GM21786 (cell line): Measurements from ENCODE around the gene SLC39A3.

Experiments
- ATAC-seq: cut with Tn5 transposase; IDR thresholded peaks from one replicate; pipeline ENCODE4 v1.9.1; 2021; ENCODE audit not compliant: unreplicated experiment

SLC39A3 gene

GRCh38 chr19:2739602-2740313, at the start of gene SLC39A3:
Gene SLC39A3, minus strand, starts transcription at chr19:2740017. Its CDS starts 2,760 bp downstream, at chr19:2737257.
- peak; percentile 86 for ATAC-seq

- ATAC-seq, result no peak
These were observed 48.4 kb upstream of the SLC39A3 start for GRCh38 chr19:2788237-2788636.

DNA sequence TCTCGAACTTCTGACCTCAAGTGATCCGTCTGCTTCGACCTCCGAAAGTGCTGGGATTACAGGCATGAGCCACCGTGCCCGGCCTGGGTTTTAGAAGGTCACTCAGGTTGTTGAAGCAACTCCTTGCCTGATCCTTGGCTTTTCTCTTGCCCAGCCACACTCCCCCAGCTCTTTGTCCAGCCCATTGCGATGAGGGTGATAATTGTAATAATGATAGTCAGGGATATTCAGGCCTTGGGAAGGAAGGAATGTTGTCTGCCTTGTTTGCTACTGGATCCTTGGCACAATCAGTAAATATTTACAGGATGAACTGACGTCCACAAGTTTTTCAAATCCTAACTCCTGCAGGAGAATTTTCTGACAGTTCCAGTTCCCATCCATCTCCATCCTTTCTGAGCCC, 47.3 kb upstream of the SLC39A3 start:
- no peak for ATAC-seq

DNA sequence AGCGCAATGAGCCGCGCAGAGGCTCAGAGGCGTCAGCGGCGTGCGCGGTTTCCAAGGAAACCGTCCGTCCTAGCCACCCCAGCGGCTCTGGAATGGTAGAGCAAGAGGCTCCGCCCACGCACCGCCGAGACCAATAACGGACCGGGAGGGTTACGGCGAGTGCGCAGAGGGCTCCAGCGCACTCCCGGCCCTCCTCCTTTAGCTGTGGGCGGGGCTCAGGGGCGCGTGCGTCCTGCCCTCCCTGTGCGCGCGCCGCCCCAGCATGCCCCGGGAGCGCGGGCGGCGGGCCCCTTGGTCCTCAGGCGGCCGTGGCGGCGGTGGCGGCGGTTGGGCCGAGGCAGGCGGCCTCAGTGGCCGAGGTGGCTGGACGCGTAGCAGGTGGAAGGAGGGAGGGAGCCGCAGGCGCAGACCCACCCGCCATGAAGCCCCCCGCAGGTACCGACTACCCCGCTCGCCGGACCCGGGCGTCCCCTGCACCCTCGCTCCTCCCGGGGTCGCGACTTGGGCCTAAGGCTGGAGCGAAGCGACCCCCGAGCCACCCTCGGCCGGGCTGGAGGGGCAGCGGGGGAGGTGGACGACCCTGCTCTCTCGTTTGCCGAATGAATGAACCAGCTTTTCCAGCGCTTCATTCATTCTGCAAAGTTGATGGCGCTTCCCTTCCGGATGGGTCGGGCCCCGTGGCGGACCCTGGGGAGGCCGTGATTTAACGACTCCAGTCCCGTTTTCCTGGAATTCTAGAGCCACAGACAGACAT, 45.6 kb upstream of the SLC39A3 start, which contains the start of gene THOP1:
Gene THOP1 (plus strand): TSS at position 260 of the 754 bp plus-strand sequence. CDS start 160 bp downstream, at position 420.
- ATAC-seq, result peak; percentile 65

- no peak for ATAC-seq
These were observed 43.9 kb upstream of the SLC39A3 start for GRCh38 chr19:2783781-2784145.

- peak; percentile 78 for ATAC-seq
These were observed 43.3 kb upstream of the SLC39A3 start, which contains the start of gene SGTA for GRCh38 chr19:2782936-2783780. Gene SGTA, minus strand, starts transcription at chr19:2783273. Its CDS starts 14,205 bp downstream, at chr19:2769068.

- no peak for ATAC-seq
These were observed 42.6 kb upstream of the SLC39A3 start for GRCh38 chr19:2782329-2782935.

DNA sequence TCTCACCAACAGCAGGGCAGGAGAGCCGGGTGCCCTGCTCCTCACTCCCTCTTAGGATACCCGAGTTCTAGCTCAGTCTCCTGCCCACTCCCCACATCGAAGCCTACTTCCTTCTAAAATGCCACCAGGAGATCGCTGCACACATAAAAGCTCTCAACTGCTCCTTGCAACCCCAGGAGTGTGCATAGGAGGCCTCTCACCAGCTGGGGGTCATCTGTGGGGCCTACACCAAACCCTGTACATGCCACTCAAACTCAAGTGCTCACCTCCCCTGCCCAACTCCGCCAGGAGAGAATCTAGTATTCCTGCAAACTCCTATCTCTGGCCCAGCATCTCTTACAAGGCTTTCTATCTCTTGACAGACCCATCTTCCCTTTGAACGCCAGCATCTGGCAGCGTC, 40.5 kb upstream of the SLC39A3 start:
- ATAC-seq, result no peak

- no peak for ATAC-seq
These were observed 39.4 kb upstream of the SLC39A3 start for GRCh38 chr19:2779121-2779740.

DNA sequence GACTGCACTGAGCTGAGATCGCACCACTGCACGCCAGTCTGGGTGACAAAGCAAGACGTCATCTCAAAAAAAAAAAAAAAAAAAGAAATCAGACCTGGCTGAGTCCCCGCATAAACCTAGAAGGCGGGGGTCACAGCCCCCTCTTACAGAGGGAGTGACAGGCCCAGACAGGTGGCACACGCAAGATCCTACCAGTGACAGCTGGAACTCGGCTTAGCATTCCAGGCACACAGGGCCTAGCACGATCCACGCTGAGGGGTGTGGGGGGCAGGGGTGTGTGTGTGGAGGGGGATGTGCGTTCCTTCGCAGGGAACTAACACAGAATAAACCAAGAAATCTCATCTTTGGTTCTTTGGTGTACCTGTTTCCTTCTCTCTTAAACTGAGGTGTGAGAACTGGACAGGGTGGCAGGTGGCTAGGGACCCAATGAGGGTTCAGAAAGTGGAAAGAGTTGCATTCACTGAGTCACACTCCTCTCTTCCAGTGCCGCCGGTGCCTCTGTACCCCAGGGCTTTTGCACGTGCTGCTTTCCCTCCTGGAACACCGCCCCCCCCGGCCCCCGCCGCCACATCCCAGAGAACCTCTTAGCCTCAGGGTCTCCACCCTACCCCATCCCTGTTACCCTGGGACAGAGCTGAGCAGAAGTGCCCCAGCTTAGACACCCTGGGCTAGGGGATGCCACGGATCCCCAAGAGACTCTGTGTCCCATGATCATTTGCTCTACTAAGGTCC, 38.3 kb upstream of the SLC39A3 start:
- ATAC-seq, result no peak

GRCh38 chr19:2775556-2776430, 36.0 kb upstream of the SLC39A3 start:
- ATAC-seq, result no peak

- no peak for ATAC-seq
These were observed 35.2 kb upstream of the SLC39A3 start for GRCh38 chr19:2774953-2775555.

GRCh38 chr19:2774083-2774679, 34.4 kb upstream of the SLC39A3 start:
- no peak for ATAC-seq

- ATAC-seq, result no peak
These were observed 32.2 kb upstream of the SLC39A3 start for GRCh38 chr19:2771786-2772674.

DNA sequence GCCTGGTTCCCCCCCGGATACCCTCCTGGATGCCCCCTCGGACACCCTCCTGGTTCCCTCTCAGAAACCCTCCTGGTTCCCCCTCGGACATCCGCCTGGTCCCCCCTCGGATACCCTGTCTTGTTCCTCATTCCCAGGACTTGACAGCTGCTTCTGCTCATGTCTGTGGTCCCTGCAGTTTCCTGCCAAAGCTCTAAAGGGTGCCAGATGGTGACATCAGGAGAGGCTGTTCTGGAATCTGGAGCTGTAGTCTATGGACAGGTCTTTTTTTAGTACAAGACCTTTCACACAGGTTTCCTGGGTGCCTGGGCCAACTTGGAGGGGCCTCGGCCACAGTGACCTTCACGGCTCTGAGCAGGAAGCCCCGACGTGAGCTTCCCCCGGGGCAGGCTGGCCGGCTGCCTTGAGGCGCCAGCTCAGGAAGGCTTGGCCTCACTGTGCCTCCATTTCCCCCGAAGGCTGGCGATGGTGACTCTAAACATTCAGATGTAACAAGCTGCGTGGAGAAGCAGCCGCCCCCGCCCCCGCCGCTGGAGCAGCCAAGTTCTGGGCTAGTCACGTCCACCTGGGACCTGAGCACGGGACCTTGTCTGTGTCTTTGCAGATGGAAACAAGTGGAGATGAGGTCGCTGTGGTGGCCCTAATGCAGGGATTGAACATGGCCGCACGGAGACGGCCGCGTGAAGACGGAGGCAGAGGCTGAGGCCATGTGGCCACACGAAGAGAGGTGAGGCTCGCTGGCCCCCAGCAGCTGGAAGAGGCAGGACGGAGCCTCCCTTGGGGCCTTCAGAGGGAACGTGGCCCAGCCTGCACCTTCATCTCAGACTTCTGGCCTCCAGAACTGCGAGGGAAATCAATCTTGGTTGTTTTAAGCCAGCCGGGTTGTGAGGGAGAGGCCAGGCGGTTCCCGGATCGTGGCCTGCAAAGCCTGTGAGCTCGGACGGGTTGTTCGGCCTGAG, 30.5 kb upstream of the SLC39A3 start:
- ATAC-seq, result no peak

- no peak for ATAC-seq
These were observed 29.4 kb upstream of the SLC39A3 start for GRCh38 chr19:2769218-2769617.
